Measurements from ENCODE around the gene MACF1.

GRCh38 chr1:39416609-39417008 is 212.1 kb downstream of the MACF1 start:
- TF ChIP-seq POLR2A (IDR thresholded peaks at IDR 0.05), result no peak
- no peak for TF ChIP-seq CTCF (IDR thresholded peaks at IDR 0.05)
